ENCODE results near the gene CCDC159. TPM values are rescaled to one million over a fixed set of nuclear protein-coding genes. Genes with fewer than 3 reads are reported as not detected.
"Not testable (repeated sequence)": the region's sequence is repeated elsewhere in the genome, so short reads cannot be mapped to it uniquely, and the experiment has no call there.

Gene CCDC159
- total and polyA plus RNA-seq, 2 donors (not counting 1 experiment from before 2014, with no cell fraction given): 57.5 to 128 TPM

GRCh38 chr19:11304936-11305335, 41.4 kb upstream of the CCDC159 start:
- Histone ChIP-seq H3K4me1 (ENCODE audit: control insufficient read depth in 2 of 2, insufficient read depth in 2 of 2, low read length in 2 of 2) (no peaks in the 10 kb centered on the region), H4K20me1 (ENCODE audit: control insufficient read depth, insufficient read depth, low read length, poor library complexity, severe bottlenecking) (no peaks in the 10 kb centered on the region), H3K79me2 (ENCODE audit: control insufficient read depth, insufficient read depth, low read length) (no peaks in the 10 kb centered on the region), H3K4me3 (ENCODE audit: control extremely low read depth in 1 of 5, extremely low read depth in 1 of 5, insufficient read depth in 1 of 5, low read depth in 2 of 5, low read length in 4 of 5) (no peak overlapping the region), H2AFZ (ENCODE audit: insufficient read depth, low read depth, low read length, poor library complexity, severe bottlenecking) (no peak overlapping the region), H3K9me3 (ENCODE audit: control extremely low read depth in 1 of 3, control insufficient read depth in 2 of 3, insufficient read depth in 1 of 3, low read length in 2 of 3) (peaks cover 0 to 3% (median 0%) of the 10 kb centered on the region in 3 donors), H3K9ac (ENCODE audit: low read length) (no peak overlapping the region), H3K27me3 (replicated peaks in 1 of 4; ENCODE audit: control extremely low read depth in 1 of 4, control insufficient read depth in 3 of 4, insufficient read depth in 4 of 4, low read length in 3 of 4) (peaks cover 0 to 2% (median 0%) of the 10 kb centered on the region in 4 experiments), H3K36me3 (replicated peaks in 1 of 2; ENCODE audit: control extremely low read depth in 1 of 2, control insufficient read depth in 1 of 2, extremely low read depth in 1 of 2, insufficient read depth in 2 of 2, low read length in 1 of 2) (no peaks in the 10 kb centered on the region), H3K27ac (ENCODE audit: low read length in 2 of 2) (no peak overlapping the region), H3K4me2 (replicated peaks; ENCODE audit: low read depth, low read length, poor library complexity, severe bottlenecking) (no peak overlapping the region)
- ChIA-PET CTCF (interaction anchor here (0.6 to 1.5 kb wide), 2 partner anchors 18 to 368 kb away, joined by 3 read pairs; no protein-coding TSS in a partner anchor), POLR2A (no interaction called here)
- Mint-ChIP-seq H3K4me1 (no peaks in the 10 kb centered on the region), H3K27ac (no peak overlapping the region), H3K9me3 (ENCODE audit: insufficient read depth) (no peaks in the 10 kb centered on the region), H3K4me3 (no peak overlapping the region), H3K27me3 (peaks cover 19% of the 10 kb centered on the region)
- WGBS (ENCODE audit: insufficient coverage): 100% methylated on average over 3 of the region's 5 CpGs
- TF ChIP-seq EZH2 (IDR thresholded peaks at IDR 0.05; ENCODE audit: borderline replicate concordance, insufficient read depth, low read depth, low read length, poor library complexity, severe bottlenecking): no peak
- no peak for TF ChIP-seq CTCF (IDR thresholded peaks at IDR 0.05)
- intact Hi-C loops (cut with micrococcal nuclease): no loop called here
- ATAC-seq (ENCODE audit: low read depth) (no peak), DNase-seq (no peak)

GRCh38 chr19:11306337-11306736, 40.0 kb upstream of the CCDC159 start:
- Mint-ChIP-seq H3K9me3 (ENCODE audit: insufficient read depth) (no peaks in the 10 kb centered on the region), H3K27ac (no peak overlapping the region), H3K27me3 (peaks cover 12% of the 10 kb centered on the region), H3K4me3 (no peak overlapping the region), H3K4me1 (no peaks in the 10 kb centered on the region)
- H3K4me1 ChIP-seq (ENCODE audit: control insufficient read depth in 2 of 2, insufficient read depth in 2 of 2, low read length in 2 of 2): no peaks in the 10 kb centered on the region
- DNase-seq (no peak), ATAC-seq (ENCODE audit: low read depth) (no peak)
- intact Hi-C loops (cut with micrococcal nuclease): no loop called here
- no peak overlapping the region for H3K9ac ChIP-seq (ENCODE audit: low read length)
- ChIA-PET POLR2A (no interaction called here), CTCF (no interaction called here)
- TF ChIP-seq EZH2 (IDR thresholded peaks at IDR 0.05; ENCODE audit: borderline replicate concordance, insufficient read depth, low read depth, low read length, poor library complexity, severe bottlenecking) (no peak), CTCF (IDR thresholded peaks at IDR 0.05) (no peak)
- no peaks in the 10 kb centered on the region for H3K36me3 ChIP-seq (replicated peaks in 1 of 2; ENCODE audit: control extremely low read depth in 1 of 2, control insufficient read depth in 1 of 2, extremely low read depth in 1 of 2, insufficient read depth in 2 of 2, low read length in 1 of 2)
- no peak overlapping the region for H3K4me3 ChIP-seq (ENCODE audit: control extremely low read depth in 1 of 5, extremely low read depth in 1 of 5, insufficient read depth in 1 of 5, low read depth in 2 of 5, low read length in 4 of 5)
- 76% methylated on average over 3 of the region's 9 CpGs for WGBS (ENCODE audit: insufficient coverage)
- H3K4me2 ChIP-seq (replicated peaks; ENCODE audit: low read depth, low read length, poor library complexity, severe bottlenecking): no peak overlapping the region
- H3K79me2 ChIP-seq (ENCODE audit: control insufficient read depth, insufficient read depth, low read length): no peaks in the 10 kb centered on the region
- peaks cover 0 to 2% (median 0%) of the 10 kb centered on the region in 4 experiments for H3K27me3 ChIP-seq (replicated peaks in 1 of 4; ENCODE audit: control extremely low read depth in 1 of 4, control insufficient read depth in 3 of 4, insufficient read depth in 4 of 4, low read length in 3 of 4)
- peaks cover 0 to 5% (median 0%) of the 10 kb centered on the region in 3 donors for H3K9me3 ChIP-seq (ENCODE audit: control extremely low read depth in 1 of 3, control insufficient read depth in 2 of 3, insufficient read depth in 1 of 3, low read length in 2 of 3)
- H2AFZ ChIP-seq (ENCODE audit: insufficient read depth, low read depth, low read length, poor library complexity, severe bottlenecking): no peak overlapping the region
- H4K20me1 ChIP-seq (ENCODE audit: control insufficient read depth, insufficient read depth, low read length, poor library complexity, severe bottlenecking): no peaks in the 10 kb centered on the region
- H3K27ac ChIP-seq (ENCODE audit: low read length in 2 of 2): no peak overlapping the region

GRCh38 chr19:11320278-11320995, 25.9 kb upstream of the CCDC159 start:
- intact Hi-C loops (cut with micrococcal nuclease); H4K20me1 ChIP-seq (ENCODE audit: control insufficient read depth, insufficient read depth, low read length, poor library complexity, severe bottlenecking); H3K9me3 ChIP-seq (ENCODE audit: control extremely low read depth in 1 of 3, control insufficient read depth in 2 of 3, insufficient read depth in 1 of 3, low read length in 2 of 3); H3K79me2 ChIP-seq (ENCODE audit: control insufficient read depth, insufficient read depth, low read length); DNase-seq; H3K27me3 Mint-ChIP-seq; H3K36me3 ChIP-seq (replicated peaks in 1 of 2; ENCODE audit: control extremely low read depth in 1 of 2, control insufficient read depth in 1 of 2, extremely low read depth in 1 of 2, insufficient read depth in 2 of 2, low read length in 1 of 2); H3K27me3 ChIP-seq (replicated peaks in 1 of 4; ENCODE audit: control extremely low read depth in 1 of 4, control insufficient read depth in 3 of 4, insufficient read depth in 4 of 4, low read length in 3 of 4); H2AFZ ChIP-seq (ENCODE audit: insufficient read depth, low read depth, low read length, poor library complexity, severe bottlenecking); ATAC-seq (ENCODE audit: low read depth); H3K27ac Mint-ChIP-seq; H3K9me3 Mint-ChIP-seq (ENCODE audit: insufficient read depth); H3K9ac ChIP-seq (ENCODE audit: low read length); H3K27ac ChIP-seq (ENCODE audit: low read length in 2 of 2): not testable (repeated sequence)
- peaks cover 31 to 51% of the 10 kb centered on the region in 2 donors for H3K4me1 ChIP-seq (ENCODE audit: control insufficient read depth in 2 of 2, insufficient read depth in 2 of 2, low read length in 2 of 2)
- H3K4me1 Mint-ChIP-seq: peaks cover 43% of the 10 kb centered on the region
- CTCF ChIA-PET: interaction anchor here (0.7 to 1.2 kb wide), 2 partner anchors 27 to 1558 kb away, joined by 3 read pairs; no protein-coding TSS in a partner anchor
- WGBS (ENCODE audit: insufficient coverage): 18% methylated on average over 7 of the region's 9 CpGs
- H3K4me2 ChIP-seq (replicated peaks; ENCODE audit: low read depth, low read length, poor library complexity, severe bottlenecking): peak overlapping the region; percentile 42
- POLR2A ChIA-PET: interaction anchor here (0.5 to 0.7 kb wide), 2 partner anchors 39 to 238 kb away, joined by 3 to 4 read pairs; no protein-coding TSS in a partner anchor
- peak overlapping the region; percentile 0 for H3K4me3 Mint-ChIP-seq
- peak overlapping the region in 1 of 5 experiments; percentile 55 for H3K4me3 ChIP-seq (ENCODE audit: control extremely low read depth in 1 of 5, extremely low read depth in 1 of 5, insufficient read depth in 1 of 5, low read depth in 2 of 5, low read length in 4 of 5)

All from B cell (primary cell).